CD1c-positive myeloid dendritic cell (primary cell): Measurements from ENCODE around the gene ELOB.
A peak's percentile ranks its signal among the peaks of the same experiment; 100 is the strongest.

ENCODE experiments used
- DNase-seq: peaks from one replicate; pipeline ENCODE4 v3.0.0-alpha.2; 2016; ENCODE audit errors: extremely low spot score

ELOB gene

GRCh38 chr16:2810651-2811050 lies 33.6 kb upstream of the ELOB start:
- no peak for DNase-seq

GRCh38 chr16:2809149-2809760 lies 32.2 kb upstream of the ELOB start:
- DNase-seq, result no peak

- no peak for DNase-seq
These were observed 31.1 kb upstream of the ELOB start for GRCh38 chr16:2808181-2808580.

GRCh38 chr16:2806286-2806685 lies 29.2 kb upstream of the ELOB start:
- DNase-seq, result no peak

- DNase-seq, result no peak
These were observed 27.6 kb upstream of the ELOB start for GRCh38 chr16:2804728-2805127.

- no peak for DNase-seq
These were observed 26.6 kb upstream of the ELOB start for GRCh38 chr16:2803545-2804195.

GRCh38 chr16:2799859-2800226 lies 22.8 kb upstream of the ELOB start:
- DNase-seq, result peak; percentile 39

- DNase-seq, result no peak
These were observed 22.3 kb upstream of the ELOB start for GRCh38 chr16:2799205-2799858.

- no peak for DNase-seq
These were observed 21.7 kb upstream of the ELOB start for GRCh38 chr16:2798723-2799204.

GRCh38 chr16:2795395-2796143 lies 18.5 kb upstream of the ELOB start:
- peak; percentile 45 for DNase-seq

- peak; percentile 75 for DNase-seq
These were observed 15.9 kb upstream of the ELOB start for GRCh38 chr16:2792940-2793339.

GRCh38 chr16:2791174-2791573 lies 14.1 kb upstream of the ELOB start:
- no peak for DNase-seq

- no peak for DNase-seq
These were observed 13.6 kb upstream of the ELOB start for GRCh38 chr16:2790631-2791030.

- DNase-seq, result no peak
These were observed 10.9 kb upstream of the ELOB start for GRCh38 chr16:2787961-2788360.

GRCh38 chr16:2787406-2787805 lies 10.3 kb upstream of the ELOB start, which contains the start of gene PRSS33:
Gene PRSS33 (minus strand): TSS chr16:2787560. CDS start chr16:2786547, 1,013 bp downstream.
- DNase-seq, result no peak

GRCh38 chr16:2786826-2787151 lies 9.7 kb upstream of the ELOB start:
- DNase-seq, result no peak

GRCh38 chr16:2786061-2786825 lies 9.2 kb upstream of the ELOB start:
- DNase-seq, result no peak

- DNase-seq, result peak; percentile 54
These were observed 8.3 kb upstream of the ELOB start for GRCh38 chr16:2785101-2785991.

GRCh38 chr16:2784358-2785100 lies 7.4 kb upstream of the ELOB start:
- no peak for DNase-seq
